WTC11 (cell line): ENCODE measurements around the gene GTF2I. TPM values are rescaled to one million over a fixed set of nuclear protein-coding genes. Genes with fewer than 3 reads are reported as not detected.

ENCODE experiments used
- ATAC-seq: fragments of 200-7000 bp; cut with Tn5 transposase; 2 replicates; pipeline ENCODE4 v1.10.0; 2021; ENCODE audit warnings: mild to moderate bottlenecking, moderate library complexity
- CTCF ChIA-PET: fragments of 300-600 bp; sonication (Branson Sonifier 250); formaldehyde crosslinking; loops from one replicate; lab custom pipeline; 2021; ENCODE audit warnings: antibody characterized with exemption; lab: Charles Lee
- POLR2A ChIA-PET: fragments of 350-600 bp; sonication (Branson Sonifier 250); formaldehyde crosslinking; loops from one replicate; lab custom pipeline; 2021; ENCODE audit warnings: antibody characterized with exemption; lab: Charles Lee
- DNase-seq: peaks from one replicate; pipeline ENCODE4 v3.0.0; 2021; ENCODE audit warnings: low spot score
- H3K27ac Mint-ChIP-seq: 2 replicates; pipeline ENCODE4 v1.8.0; 2021; ENCODE audit warnings: mixed read lengths
- H3K27me3 Mint-ChIP-seq: 2 replicates; pipeline ENCODE4 v1.8.0; 2021; ENCODE audit warnings: low read depth, mild to moderate bottlenecking, moderate library complexity, mixed read lengths
- H3K36me3 Mint-ChIP-seq: 2 replicates; pipeline ENCODE4 v1.8.0; 2021; ENCODE audit warnings: mixed read lengths
- H3K4me1 Mint-ChIP-seq: 2 replicates; pipeline ENCODE4 v1.8.0; 2022; ENCODE audit warnings: mixed read lengths
- H3K4me3 Mint-ChIP-seq: 2 replicates; pipeline ENCODE4 v1.8.0; 2021; ENCODE audit warnings: mild to moderate bottlenecking, moderate library complexity, mixed read lengths
- H3K9me3 Mint-ChIP-seq: 2 replicates; pipeline ENCODE4 v1.8.0; 2021; ENCODE audit warnings: mixed read lengths
- CREB1 ChIP-seq: sonication (generic); formaldehyde crosslinking; IDR thresholded peaks from 2 replicates; pipeline ENCODE4 v1.8.0; 2023; ENCODE audit warnings: mild to moderate bottlenecking, missing genetic modification reagents
- CREM ChIP-seq: sonication (generic); formaldehyde crosslinking; IDR thresholded peaks from 2 replicates; pipeline ENCODE4 v1.8.1; 2022; ENCODE audit warnings: mild to moderate bottlenecking, missing genetic modification reagents, moderate library complexity
- CTCF ChIP-seq: fragments of 200-600 bp; IDR thresholded peaks from 2 replicates; pipeline ENCODE4 v1.8.0; 2022; ENCODE audit warnings: antibody characterized with exemption
- ELF4 ChIP-seq: sonication (generic); formaldehyde crosslinking; IDR thresholded peaks from 2 replicates; pipeline ENCODE4 v1.8.1; 2022; ENCODE audit warnings: low read depth, mild to moderate bottlenecking, moderate library complexity, missing genetic modification reagents
- FOXJ3 ChIP-seq: sonication (generic); formaldehyde crosslinking; IDR thresholded peaks from 2 replicates; pipeline ENCODE4 v1.9.0; 2021; ENCODE audit warnings: missing genetic modification reagents, mild to moderate bottlenecking, borderline replicate concordance
- IRF1 ChIP-seq: sonication (generic); formaldehyde crosslinking; IDR thresholded peaks from 2 replicates; pipeline ENCODE4 v1.8.0; 2023; ENCODE audit warnings: missing genetic modification reagents
- NFE2L1 ChIP-seq: sonication (generic); formaldehyde crosslinking; IDR thresholded peaks from 2 replicates; pipeline ENCODE4 v1.8.1; 2023; ENCODE audit warnings: missing genetic modification reagents
- NFYB ChIP-seq: sonication (generic); formaldehyde crosslinking; conservative IDR thresholded peaks from 2 replicates; pipeline ENCODE4 v1.8.0; 2022; ENCODE audit warnings: low read depth, missing genetic modification reagents
- NR1H2 ChIP-seq: sonication (generic); formaldehyde crosslinking; IDR thresholded peaks from 2 replicates; pipeline ENCODE4 v1.9.0; 2021; ENCODE audit warnings: mild to moderate bottlenecking, moderate library complexity, missing genetic modification reagents
- NR2C2 ChIP-seq: sonication (generic); formaldehyde crosslinking; IDR thresholded peaks from 2 replicates; pipeline ENCODE4 v1.8.0; 2022; ENCODE audit warnings: mild to moderate bottlenecking, missing genetic modification reagents
- SMAD3 ChIP-seq: sonication (generic); formaldehyde crosslinking; IDR thresholded peaks from 2 replicates; pipeline ENCODE4 v1.8.0; 2022; ENCODE audit warnings: missing genetic modification reagents, mild to moderate bottlenecking, borderline replicate concordance
- TEAD1 ChIP-seq: sonication (generic); formaldehyde crosslinking; IDR thresholded peaks from 2 replicates; pipeline ENCODE4 v1.8.0; 2022; ENCODE audit warnings: mild to moderate bottlenecking, missing genetic modification reagents
- ZBTB43 ChIP-seq: sonication (generic); formaldehyde crosslinking; IDR thresholded peaks from 2 replicates; pipeline ENCODE4 v1.8.1; 2023; ENCODE audit warnings: mild to moderate bottlenecking, missing genetic modification reagents
- total RNA-seq: library from RNA; stranded (reverse); gene quantifications from 3 replicates; pipeline ENCODE4 v1.2.3, GENCODE V29; 2021
- TF ChIP-seq, protein P1 (sequence below): sonication (generic); formaldehyde crosslinking; IDR thresholded peaks from 2 replicates; pipeline ENCODE4 v1.8.0; 2023; ENCODE audit warnings: mild to moderate bottlenecking, missing genetic modification reagents
- TF ChIP-seq, protein P2 (sequence below): sonication (generic); formaldehyde crosslinking; IDR thresholded peaks from 2 replicates; pipeline ENCODE4 v1.8.1; 2022; ENCODE audit warnings: mild to moderate bottlenecking, moderate library complexity, missing genetic modification reagents
- TF ChIP-seq, protein P3 (sequence below): sonication (generic); formaldehyde crosslinking; IDR thresholded peaks from 2 replicates; pipeline ENCODE4 v1.8.0; 2022; ENCODE audit warnings: missing genetic modification reagents
- TF ChIP-seq, protein P4 (sequence below): fragments of 250-450 bp; sonication (Bioruptor Pico); conservative IDR thresholded peaks from 2 replicates; pipeline ENCODE4 v1.9.0; 2021; ENCODE audit warnings: mild to moderate bottlenecking
- TF ChIP-seq, protein P5 (sequence below): sonication (generic); formaldehyde crosslinking; IDR thresholded peaks from 2 replicates; pipeline ENCODE4 v1.8.0; 2022; ENCODE audit warnings: mild to moderate bottlenecking, missing genetic modification reagents

The GTF2I gene
- total RNA-seq, 1 experiment from 2014 or later = 308 TPM

- ATAC-seq (peak; percentile 74), DNase-seq (peak; percentile 99)
- Mint-ChIP-seq H3K9me3 (no peaks in the 10 kb centered on the region), H3K27ac (peak overlapping the region; percentile 99), H3K4me1 (peaks cover 43% of the 10 kb centered on the region), H3K36me3 (no peaks in the 10 kb centered on the region), H3K4me3 (peak overlapping the region; percentile 76), H3K27me3 (no peaks in the 10 kb centered on the region; the same call in 1 of the 2 replicates)
- CTCF ChIA-PET = interaction anchor here (0.6 to 0.7 kb wide), 4 partner anchors 33 to 451 kb away, joined by 3 to 9 read pairs (median 4); no protein-coding TSS in a partner anchor
- POLR2A ChIA-PET = interaction anchor here (0.5 to 1.9 kb wide), 18 partner anchors 10 to 1606 kb away, joined by 3 to 8 read pairs (median 4); no protein-coding TSS in a partner anchor
- TF ChIP-seq NFE2L1 (peak; percentile 36; the same call in 1 of the 2 replicates), CREB1 (CRISPR knock-in tag) (no peak), NR2C2 (CRISPR knock-in tag) (no peak), SMAD3 (0 out of 2 replicates have a peak, but pooled peaks have one; percentile 32), NFYB (CRISPR knock-in tag) (no peak), IRF1 (CRISPR knock-in tag) (peak; percentile 11; the same call in 1 of the 2 replicates), ZBTB43 (peak; percentile 35; the same call in 1 of the 2 replicates), ELF4 (CRISPR knock-in tag) (peak; percentile 45; the same call in 1 of the 2 replicates), CREM (CRISPR knock-in tag) (no peak), FOXJ3 (no peak), TEAD1 (CRISPR knock-in tag) (peak; percentile 55; the same call in 1 of the 2 replicates), NR1H2 (no peak), CTCF (no peak)
- TF ChIP-seq, protein P1, sequence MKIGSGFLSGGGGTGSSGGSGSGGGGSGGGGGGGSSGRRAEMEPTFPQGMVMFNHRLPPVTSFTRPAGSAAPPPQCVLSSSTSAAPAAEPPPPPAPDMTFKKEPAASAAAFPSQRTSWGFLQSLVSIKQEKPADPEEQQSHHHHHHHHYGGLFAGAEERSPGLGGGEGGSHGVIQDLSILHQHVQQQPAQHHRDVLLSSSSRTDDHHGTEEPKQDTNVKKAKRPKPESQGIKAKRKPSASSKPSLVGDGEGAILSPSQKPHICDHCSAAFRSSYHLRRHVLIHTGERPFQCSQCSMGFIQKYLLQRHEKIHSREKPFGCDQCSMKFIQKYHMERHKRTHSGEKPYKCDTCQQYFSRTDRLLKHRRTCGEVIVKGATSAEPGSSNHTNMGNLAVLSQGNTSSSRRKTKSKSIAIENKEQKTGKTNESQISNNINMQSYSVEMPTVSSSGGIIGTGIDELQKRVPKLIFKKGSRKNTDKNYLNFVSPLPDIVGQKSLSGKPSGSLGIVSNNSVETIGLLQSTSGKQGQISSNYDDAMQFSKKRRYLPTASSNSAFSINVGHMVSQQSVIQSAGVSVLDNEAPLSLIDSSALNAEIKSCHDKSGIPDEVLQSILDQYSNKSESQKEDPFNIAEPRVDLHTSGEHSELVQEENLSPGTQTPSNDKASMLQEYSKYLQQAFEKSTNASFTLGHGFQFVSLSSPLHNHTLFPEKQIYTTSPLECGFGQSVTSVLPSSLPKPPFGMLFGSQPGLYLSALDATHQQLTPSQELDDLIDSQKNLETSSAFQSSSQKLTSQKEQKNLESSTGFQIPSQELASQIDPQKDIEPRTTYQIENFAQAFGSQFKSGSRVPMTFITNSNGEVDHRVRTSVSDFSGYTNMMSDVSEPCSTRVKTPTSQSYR (CRISPR knock-in tag) = peak; percentile 91
- TF ChIP-seq, protein P2, sequence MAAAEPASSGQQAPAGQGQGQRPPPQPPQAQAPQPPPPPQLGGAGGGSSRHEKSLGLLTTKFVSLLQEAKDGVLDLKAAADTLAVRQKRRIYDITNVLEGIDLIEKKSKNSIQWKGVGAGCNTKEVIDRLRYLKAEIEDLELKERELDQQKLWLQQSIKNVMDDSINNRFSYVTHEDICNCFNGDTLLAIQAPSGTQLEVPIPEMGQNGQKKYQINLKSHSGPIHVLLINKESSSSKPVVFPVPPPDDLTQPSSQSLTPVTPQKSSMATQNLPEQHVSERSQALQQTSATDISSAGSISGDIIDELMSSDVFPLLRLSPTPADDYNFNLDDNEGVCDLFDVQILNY (CRISPR knock-in tag) = 0 out of 2 replicates have a peak, but pooled peaks have one; percentile 29
- TF ChIP-seq, protein P3, sequence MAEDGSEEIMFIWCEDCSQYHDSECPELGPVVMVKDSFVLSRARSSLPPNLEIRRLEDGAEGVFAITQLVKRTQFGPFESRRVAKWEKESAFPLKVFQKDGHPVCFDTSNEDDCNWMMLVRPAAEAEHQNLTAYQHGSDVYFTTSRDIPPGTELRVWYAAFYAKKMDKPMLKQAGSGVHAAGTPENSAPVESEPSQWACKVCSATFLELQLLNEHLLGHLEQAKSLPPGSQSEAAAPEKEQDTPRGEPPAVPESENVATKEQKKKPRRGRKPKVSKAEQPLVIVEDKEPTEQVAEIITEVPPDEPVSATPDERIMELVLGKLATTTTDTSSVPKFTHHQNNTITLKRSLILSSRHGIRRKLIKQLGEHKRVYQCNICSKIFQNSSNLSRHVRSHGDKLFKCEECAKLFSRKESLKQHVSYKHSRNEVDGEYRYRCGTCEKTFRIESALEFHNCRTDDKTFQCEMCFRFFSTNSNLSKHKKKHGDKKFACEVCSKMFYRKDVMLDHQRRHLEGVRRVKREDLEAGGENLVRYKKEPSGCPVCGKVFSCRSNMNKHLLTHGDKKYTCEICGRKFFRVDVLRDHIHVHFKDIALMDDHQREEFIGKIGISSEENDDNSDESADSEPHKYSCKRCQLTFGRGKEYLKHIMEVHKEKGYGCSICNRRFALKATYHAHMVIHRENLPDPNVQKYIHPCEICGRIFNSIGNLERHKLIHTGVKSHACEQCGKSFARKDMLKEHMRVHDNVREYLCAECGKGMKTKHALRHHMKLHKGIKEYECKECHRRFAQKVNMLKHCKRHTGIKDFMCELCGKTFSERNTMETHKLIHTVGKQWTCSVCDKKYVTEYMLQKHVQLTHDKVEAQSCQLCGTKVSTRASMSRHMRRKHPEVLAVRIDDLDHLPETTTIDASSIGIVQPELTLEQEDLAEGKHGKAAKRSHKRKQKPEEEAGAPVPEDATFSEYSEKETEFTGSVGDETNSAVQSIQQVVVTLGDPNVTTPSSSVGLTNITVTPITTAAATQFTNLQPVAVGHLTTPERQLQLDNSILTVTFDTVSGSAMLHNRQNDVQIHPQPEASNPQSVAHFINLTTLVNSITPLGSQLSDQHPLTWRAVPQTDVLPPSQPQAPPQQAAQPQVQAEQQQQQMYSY (CRISPR knock-in tag) = peak; percentile 53; the same call in 1 of the 2 replicates
- TF ChIP-seq, protein P4, sequence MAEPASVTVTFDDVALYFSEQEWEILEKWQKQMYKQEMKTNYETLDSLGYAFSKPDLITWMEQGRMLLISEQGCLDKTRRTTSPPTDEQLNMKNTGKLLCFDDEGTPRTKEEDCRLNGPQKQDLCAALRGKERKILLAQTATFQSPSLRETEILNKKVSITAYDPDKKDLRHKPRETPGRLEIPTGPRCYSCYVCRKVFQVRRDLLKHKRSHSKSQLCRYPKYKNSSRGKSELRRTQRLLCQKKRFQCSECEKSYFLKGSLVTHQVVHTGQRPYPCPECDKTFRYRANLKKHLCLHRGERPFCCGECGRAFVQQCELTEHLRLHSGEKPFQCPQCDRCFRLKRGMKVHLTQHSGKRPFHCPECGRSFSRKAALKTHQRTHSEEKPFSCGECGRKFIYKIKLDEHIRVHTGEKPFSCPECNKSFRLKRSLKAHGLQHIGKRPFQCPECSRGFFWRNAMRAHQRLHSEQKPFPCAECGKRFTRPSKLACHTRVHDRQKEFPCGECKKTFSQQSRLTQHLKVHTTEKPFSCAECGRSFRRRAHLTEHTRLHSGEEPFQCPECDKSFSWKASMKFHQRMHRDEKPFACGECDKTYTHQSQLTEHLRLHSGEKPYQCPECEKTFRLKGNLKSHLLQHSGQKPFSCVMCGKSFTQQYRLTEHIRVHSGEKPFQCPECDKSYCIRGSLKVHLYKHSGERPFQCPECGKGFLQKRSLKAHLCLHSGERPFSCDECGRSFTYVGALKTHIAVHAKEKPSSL (CRISPR knock-in tag) = no peak
- TF ChIP-seq, protein P5, sequence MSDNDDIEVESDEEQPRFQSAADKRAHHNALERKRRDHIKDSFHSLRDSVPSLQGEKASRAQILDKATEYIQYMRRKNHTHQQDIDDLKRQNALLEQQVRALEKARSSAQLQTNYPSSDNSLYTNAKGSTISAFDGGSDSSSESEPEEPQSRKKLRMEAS (CRISPR knock-in tag) = peak; percentile 73; the same call in 1 of the 2 replicates
Measured at GRCh38 chr7:74656837-74657691, 454 bp upstream of the GTF2I start.
